ENCODE measurements around the gene NELL1.

DNA sequence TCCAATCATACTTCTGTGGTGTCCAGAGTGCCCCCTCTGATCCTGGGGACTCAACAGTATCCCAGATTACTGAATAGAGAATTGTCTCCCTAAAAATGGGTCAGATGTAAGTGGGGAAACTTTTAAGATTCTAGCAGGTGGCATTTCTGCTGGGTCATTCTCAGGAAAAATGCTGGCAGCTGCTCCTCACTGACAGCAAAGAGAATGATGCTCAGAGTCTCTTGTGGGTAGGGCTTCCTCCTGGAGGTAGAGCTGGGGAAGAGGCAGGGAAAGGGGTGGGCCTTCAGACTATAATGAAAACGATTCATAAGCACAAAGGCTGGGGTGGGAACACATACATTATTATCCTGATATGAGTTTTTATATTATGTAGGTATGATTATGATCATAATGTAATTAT lies 647.2 kb downstream of the NELL1 start:
- TF ChIP-seq CTCF (IDR thresholded peaks at IDR 0.05) (no peak), POLR2AphosphoS5 (IDR thresholded peaks at IDR 0.05; ENCODE audit: low read depth, low read length) (no peak), REST (IDR thresholded peaks at IDR 0.05; ENCODE audit: insufficient read depth in 1 of 2, low read depth in 2 of 2, low read length in 1 of 2) (no peak), TCF7L2 (IDR thresholded peaks at IDR 0.05; ENCODE audit: low read depth, low read length) (no peak)
